Kidney capillary endothelial cell (primary cell): ENCODE measurements around the gene TRIM66.
A peak's percentile ranks its signal among the peaks of the same experiment; 100 is the strongest.

Source experiments
- DNase-seq: peaks from one replicate; pipeline ENCODE4 v3.0.0-alpha.2; 2018; ENCODE audit warnings: low spot score

The TRIM66 gene

DNA sequence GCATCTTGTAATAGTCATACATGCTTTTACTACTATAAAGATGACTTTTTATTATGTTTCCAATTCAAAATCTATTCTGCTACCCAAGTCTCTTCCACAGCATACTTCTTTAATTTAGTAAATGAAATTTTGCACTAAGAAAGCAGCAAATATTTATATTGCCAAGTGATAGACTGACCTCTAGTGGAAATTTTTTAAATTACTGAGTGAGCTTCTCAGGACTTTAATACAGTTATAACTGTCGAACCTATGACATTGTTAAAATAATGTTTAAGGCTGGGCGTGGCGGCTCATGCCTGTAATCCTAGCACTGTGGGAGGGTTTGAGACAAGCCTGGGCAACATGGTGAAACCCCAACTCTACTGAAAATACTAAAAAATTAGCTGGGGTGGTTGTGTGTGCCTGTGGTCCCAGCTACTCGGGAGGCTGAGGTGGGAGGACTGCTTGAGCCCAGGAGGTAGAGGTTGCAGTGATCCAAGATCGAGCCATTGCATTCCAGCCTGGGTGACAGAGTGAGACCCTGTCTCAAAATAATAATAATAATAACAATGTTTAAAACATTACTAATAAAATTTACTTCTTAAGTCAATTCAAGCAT lies 115.8 kb downstream of the TRIM66 start:
- peak; percentile 65 for DNase-seq

DNA sequence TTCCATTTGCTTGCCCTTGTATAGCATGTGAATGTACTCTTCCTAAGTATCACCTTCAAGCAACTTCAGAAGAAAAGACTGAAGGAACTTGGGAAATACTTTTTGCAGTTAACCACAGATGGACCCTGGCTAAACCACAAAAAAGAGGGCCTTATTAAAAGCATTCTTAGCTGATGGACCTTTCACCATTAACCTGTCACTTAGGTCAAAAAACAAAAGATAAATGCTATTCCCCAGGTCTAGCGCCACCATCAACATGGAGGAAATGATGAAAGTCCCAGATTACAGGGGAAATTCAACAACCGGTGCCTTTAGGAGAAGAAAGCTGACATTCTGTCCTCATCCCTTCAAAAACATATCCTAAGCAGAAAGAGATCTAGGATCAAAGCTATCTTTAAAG lies 117.9 kb downstream of the TRIM66 start:
- DNase-seq, result no peak
